ENCODE measurements around the gene MCUB.

Gene MCUB

DNA sequence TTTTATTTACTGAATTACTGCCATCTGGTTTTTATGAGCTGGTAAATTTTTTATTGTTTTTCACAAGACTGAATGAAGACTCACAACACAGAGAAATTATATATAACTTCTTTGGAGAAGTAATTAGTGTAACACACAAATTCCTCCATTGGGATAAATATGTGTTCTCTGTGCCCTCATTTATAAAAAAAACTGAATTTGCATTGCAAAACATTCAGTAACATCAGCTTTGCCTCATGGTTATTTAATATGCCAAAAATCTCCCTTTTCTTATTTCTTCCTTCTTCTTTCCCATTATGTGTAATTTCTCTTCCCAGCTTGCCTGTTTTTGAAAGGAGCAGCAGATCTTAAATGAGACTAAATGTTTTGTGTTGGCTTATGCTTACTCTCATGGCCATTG, 124.7 kb downstream of the MCUB start:
- DNase-seq: no peak

GRCh38 chr4:109690690-109691410, 130.8 kb downstream of the MCUB start:
- DNase-seq: no peak

DNA sequence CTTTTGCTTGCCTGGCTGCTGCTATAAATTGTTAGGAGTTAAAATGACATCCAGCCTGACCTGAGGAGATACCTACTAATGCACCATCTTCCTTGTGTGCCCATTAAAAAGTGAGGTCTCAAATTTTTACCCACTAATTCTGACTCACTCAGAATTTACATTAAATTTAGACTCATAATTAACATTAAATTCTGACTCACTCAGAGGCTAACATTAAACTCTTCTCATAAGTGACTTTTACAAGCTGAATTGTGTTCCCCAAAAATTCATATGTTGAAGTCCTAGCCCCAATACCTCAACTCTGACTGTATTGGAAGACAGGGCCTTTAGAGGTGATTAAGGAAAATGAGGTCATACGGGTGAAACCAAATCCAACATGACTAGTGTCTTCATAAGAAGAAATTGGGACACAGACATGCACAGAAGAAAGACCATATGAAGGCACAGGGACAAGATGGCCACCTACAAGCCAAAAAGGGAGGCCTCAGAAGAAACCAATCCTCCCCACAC, 131.4 kb downstream of the MCUB start:
- no peak for DNase-seq

DNA sequence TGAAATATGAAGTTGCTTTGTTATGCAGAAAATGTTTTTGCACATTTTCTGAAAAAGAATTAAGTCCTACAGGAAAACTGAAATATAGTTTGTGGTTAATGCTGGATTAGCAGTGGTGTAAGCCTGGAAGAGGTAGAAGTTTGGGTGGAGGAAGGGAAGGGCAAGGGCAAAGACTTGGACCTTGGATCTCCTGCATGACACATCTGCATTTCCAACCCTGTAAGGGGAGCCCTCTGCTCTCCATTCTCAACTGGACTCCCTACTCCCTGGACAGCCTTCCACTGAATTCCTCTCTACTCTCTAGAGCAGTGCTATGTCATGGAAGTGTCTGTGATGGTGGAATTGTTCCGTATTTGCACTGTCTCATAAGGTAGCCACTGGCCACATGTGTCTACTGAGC, 138.6 kb downstream of the MCUB start:
- no peak for DNase-seq

DNA sequence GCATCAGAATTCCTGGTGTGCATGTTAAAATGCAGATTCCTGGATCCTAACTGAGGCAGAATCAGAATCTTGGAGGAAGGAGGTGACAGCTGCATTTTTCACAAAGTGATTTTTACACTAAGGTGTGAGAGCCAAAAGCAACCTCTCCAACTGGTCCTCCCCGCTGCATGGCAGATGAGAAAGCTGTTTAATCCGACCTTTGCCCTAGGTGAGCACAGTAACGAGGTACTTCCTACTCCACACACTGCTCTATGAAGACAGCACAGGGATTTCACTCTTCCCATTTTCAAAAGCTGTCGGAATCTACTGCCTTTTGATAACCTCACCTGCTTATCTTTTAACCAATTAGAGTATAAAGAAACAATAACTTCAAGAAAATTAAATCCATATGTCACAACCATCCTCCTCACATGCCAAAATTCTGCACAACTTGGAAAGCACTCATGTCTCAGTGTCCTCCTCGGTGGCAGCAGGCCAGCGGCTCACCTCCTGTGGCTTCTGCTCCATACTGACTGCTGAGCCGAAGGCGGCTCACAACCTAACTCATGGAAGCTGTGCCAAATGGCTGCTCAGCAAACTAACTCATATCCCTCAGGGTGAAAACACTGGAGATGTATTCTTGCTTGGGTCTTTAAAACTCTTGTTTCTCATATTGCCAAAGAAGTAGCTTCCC, 139.6 kb downstream of the MCUB start:
- DNase-seq: no peak

DNA sequence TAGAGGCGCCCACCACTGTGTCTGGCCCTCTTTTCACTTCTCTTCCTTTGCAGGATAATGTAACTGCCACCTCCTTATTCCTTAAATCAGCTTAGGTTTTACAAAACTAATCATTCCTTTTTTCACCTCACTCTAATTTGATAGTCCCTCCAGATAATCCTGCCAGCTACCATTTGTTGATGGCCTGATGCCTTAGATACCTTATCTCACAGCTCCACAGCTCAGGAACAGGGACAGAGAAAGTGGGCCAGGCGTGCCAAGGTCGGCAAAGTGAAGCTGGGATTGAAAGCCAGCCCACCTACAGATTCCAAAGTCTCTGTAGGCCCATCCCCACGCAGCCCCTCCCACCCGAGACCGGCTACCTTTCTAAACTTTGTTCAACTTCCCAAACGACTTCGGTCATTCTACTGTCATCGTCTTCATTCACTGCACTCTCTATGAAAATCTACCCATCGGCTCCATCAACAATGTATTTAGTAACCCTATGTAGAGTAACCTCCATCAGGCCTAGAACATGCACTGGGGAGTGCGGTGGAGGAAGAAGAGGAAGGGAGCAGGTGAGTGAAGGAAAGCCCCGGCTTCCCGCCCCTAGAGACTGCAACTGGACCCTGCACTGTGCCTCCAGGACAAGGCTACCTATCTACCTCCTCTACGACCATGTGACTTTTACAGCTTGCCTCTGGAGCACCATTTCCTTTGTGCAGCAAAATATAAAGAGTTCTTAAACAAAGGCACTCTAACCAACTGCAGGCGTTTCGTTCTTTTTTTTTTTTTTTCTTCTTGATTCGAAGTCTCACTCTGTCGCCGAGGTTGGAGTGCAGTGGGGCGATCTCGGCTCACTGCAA, 141.7 kb downstream of the MCUB start:
- peak; percentile 9 for DNase-seq

DNA sequence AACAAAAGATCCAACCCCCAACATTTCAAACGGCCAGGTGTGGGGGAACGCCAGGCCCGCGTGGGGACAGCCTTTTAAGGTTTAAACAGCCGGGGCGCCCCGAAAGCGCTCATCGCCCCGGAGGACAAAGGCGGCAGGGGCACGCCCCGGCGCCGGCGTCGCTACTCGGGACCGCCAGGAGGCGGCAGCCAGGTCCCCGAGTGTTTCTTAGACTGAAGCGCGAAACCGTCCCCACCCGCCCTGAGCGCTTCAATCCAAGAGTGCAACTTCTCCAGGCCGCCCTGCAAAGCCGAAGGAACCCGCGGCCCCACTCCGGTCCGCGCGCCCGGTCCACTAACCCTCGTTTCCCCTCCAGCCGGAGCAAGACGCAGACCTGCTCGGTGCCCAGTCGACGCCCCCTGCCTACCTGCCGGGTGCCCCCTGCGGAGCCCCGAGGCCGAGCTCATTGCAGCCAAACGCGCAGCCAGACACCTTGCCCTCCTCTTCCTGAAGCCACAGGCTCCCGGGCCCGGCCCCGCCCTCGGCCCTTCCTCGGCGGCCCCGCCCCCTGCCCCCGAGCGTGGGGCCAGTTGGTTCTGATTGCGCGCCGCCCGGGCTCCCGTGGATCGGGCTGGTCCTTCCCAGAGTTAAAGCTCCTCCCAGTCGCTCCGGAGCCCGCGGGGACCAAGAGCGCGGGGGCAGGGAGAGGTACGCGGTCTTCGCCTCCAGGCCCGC, 143.1 kb downstream of the MCUB start, which contains the start of gene CASP6:
Gene CASP6, minus strand, starts transcription at position 496 of the 714 bp plus-strand sequence. Its CDS starts 50 bp downstream, at position 446.
- peak; percentile 74 for DNase-seq

GRCh38 chr4:109703664-109704361, 143.8 kb downstream of the MCUB start:
- no peak for DNase-seq

DNA sequence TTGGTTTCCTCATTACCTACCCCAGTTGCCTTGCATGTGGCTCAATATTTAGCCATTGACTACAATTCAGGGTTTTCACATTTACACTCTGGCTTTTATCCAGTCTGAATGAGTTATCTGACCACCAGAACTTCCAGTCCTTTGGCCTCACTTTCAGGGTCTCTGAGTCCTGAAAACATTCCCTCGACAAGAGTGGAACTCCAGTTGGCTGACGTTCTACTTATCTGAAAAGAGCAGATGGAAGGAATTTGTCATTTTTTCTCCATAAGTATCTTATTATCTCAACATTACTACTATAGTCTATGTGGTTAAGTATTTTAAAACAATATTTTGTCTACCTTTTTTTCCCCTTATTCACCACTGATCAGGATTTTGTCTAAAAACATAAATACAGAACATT, 148.4 kb downstream of the MCUB start:
- DNase-seq: no peak

DNA sequence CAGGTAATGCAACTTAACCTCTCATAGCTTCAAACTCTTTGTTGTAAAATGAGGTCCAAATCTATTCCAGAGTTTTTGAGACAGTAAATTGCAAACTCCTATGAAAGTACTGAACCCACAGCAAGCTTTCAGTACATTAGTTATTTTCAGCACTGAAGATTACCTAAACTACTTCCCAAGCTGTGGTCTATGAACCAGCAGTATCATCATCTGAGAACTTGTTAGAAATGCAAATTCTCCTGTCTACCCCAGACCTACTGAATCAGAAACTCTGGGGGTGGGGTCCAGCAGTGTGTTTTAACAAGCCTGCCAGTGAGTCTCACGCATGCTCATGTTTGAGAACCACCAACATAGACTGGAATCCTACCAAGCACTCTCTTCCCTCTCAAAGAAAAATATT, 148.9 kb downstream of the MCUB start:
- no peak for DNase-seq

- DNase-seq: no peak
These were observed 153.5 kb downstream of the MCUB start for GRCh38 chr4:109713500-109713899.

- no peak for DNase-seq
These were observed 158.7 kb downstream of the MCUB start for GRCh38 chr4:109718759-109719158.

DNA sequence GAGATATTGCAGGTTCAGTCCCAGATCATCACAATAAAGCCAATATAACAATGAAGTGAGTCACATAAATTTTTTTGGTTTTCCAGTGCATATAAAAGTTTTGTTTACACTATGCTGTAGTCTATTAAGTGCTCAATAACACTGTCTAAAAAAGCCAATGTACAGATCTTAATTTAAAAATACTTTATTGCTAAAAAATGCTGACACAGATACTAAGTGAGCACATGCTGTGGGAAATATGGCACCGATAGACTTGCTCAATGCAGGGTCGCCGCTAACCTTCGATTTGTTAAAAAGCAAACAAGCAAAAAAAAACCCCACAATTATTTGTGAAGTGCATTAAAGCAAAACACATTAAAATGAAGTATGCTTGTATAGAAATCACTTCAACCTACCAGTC, 159.6 kb downstream of the MCUB start:
- DNase-seq: no peak

GRCh38 chr4:109721033-109721432, 161.0 kb downstream of the MCUB start:
- DNase-seq: no peak

GRCh38 chr4:109722357-109722756, 162.3 kb downstream of the MCUB start:
- DNase-seq: no peak

DNA sequence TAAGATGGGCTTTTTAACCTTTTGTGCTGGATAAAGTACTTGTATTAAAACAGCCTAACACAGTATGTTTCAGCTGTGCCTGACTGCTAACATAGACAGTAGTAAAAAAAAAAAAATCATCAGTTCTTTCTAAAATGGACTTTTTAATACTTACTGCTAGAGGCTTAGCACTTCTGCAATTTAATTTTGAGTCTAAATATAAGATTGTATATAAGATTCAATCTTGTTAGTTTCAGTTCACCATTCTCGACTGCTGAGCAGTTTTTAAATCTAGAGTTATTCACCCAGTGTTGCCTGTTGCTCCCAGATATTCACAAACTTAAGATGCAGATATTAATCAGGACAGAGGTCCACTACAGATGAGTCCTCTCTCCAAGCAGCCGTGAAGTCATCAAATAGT, 163.1 kb downstream of the MCUB start:
- no peak for DNase-seq

DNA sequence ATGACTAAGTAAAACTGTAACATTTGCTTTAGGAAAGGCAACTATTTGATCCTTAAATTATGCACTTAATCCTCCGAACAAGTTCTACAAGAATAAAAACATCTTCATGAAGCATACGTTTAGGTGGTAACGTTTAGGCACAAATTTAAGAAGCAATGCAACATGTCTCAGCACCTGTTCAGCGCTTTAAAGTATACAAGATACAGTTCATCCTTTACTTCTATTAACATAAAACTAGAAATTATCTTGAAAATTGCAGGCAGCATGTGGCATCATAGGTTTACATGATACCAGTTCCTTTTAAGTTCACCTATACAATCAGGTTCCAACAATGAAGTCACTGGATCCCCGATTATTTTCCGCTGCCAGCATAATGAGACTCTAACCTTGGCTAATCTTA, 168.3 kb downstream of the MCUB start:
- no peak for DNase-seq

DNA sequence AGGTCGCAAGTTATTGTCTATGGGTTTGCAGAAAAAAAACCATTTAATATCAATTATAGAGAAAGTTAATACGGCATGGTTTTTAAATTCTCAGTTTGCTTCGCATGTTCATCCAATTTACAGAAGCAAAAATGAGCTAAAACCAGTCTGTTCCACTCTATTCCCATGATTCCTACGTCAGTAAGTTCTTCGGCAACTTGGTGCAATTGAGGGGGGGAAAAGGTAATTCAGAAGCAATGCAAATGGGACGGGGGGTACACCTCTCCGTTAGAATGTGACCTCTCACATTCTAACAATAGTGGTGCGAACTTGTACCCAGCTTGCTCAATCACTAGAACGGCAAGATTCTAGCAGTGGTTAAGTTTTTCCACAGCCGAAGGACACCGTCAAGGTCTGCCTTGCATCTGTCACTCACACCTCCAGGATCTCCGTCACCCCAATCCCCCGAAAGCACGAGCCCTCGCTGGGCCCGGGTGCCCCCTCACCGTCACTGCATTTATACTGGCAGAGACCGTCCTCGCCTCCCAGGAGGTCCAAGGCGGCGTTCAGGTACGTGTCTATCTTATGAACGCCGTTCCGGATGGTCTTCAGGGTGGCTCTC, 169.2 kb downstream of the MCUB start:
- no peak for DNase-seq

GRCh38 chr4:109729718-109730618, 169.9 kb downstream of the MCUB start, which contains the start of gene PLA2G12A:
PLA2G12A (minus strand) TSS chr4:109730070; CDS start chr4:109729809, 261 bp downstream.
- peak; percentile 85 for DNase-seq
